Nephron progenitor cell (in vitro differentiated cells): ENCODE results near the gene CDC7.
"Not testable (repeated sequence)": the region's sequence is repeated elsewhere in the genome, so short reads cannot be mapped to it uniquely, and the experiment has no call there.

ENCODE experiments used
- DNase-seq: peaks from one replicate; pipeline ENCODE4 v3.0.0; 2021
- H3K27ac Mint-ChIP-seq: 2 replicates; pipeline ENCODE4 v1.8.0; 2021; ENCODE audit warnings: mild to moderate bottlenecking, moderate library complexity, mixed read lengths
- H3K27me3 Mint-ChIP-seq: 2 replicates; pipeline ENCODE4 v1.8.0; 2021; ENCODE audit warnings: mild to moderate bottlenecking, low read depth, mixed read lengths; ENCODE audit not compliant: poor library complexity
- H3K36me3 Mint-ChIP-seq: 2 replicates; pipeline ENCODE4 v1.8.0; 2021; ENCODE audit warnings: low read depth, mixed read lengths
- H3K4me1 Mint-ChIP-seq: 2 replicates; pipeline ENCODE4 v1.8.0; 2021; ENCODE audit warnings: mixed read lengths
- H3K4me3 Mint-ChIP-seq: 2 replicates; pipeline ENCODE4 v1.8.0; 2021; ENCODE audit warnings: mild to moderate bottlenecking, moderate library complexity, mixed read lengths
- H3K9me3 Mint-ChIP-seq: 2 replicates; pipeline ENCODE4 v1.8.0; 2021; ENCODE audit warnings: mild to moderate bottlenecking, moderate library complexity, mixed read lengths
- CTCF ChIP-seq: fragments of 200-600 bp; sonication (generic); IDR thresholded peaks from 2 replicates; pipeline ENCODE4 v1.5.0; 2021; ENCODE audit warnings: antibody characterized with exemption

The CDC7 gene

GRCh38 chr1:91500756-91501522 lies at the start of gene CDC7:
Gene CDC7 (plus strand): TSS chr1:91500851. CDS start chr1:91501717, 866 bp downstream.
- Mint-ChIP-seq H3K9me3 (no peaks in the 10 kb centered on the region), H3K4me3 (no peak within 1 kb of the TSS), H3K27ac (no peak within 1 kb of the TSS), H3K36me3 (peaks cover 4% of the 10 kb centered on the region), H3K4me1 (peaks cover 28% of the 10 kb centered on the region), H3K27me3 (peaks cover 4% of the 10 kb centered on the region)
- TF ChIP-seq CTCF = peak; percentile 63
- peak; percentile 95 for DNase-seq

GRCh38 chr1:91454136-91454535 lies 46.5 kb upstream of the CDC7 start:
- H3K27me3 Mint-ChIP-seq = no peaks in the 10 kb centered on the region
- no peak overlapping the region for H3K4me3 Mint-ChIP-seq
- no peak for TF ChIP-seq CTCF
- no peaks in the 10 kb centered on the region for H3K4me1 Mint-ChIP-seq
- H3K9me3 Mint-ChIP-seq = no peaks in the 10 kb centered on the region
- no peaks in the 10 kb centered on the region for H3K36me3 Mint-ChIP-seq
- no peak for DNase-seq
- H3K27ac Mint-ChIP-seq = no peak overlapping the region

GRCh38 chr1:91455334-91455733 lies 45.3 kb upstream of the CDC7 start:
- TF ChIP-seq CTCF = no peak
- Mint-ChIP-seq H3K4me3 (no peak overlapping the region), H3K9me3 (no peaks in the 10 kb centered on the region), H3K27me3 (no peaks in the 10 kb centered on the region), H3K27ac (no peak overlapping the region), H3K36me3 (no peaks in the 10 kb centered on the region), H3K4me1 (no peaks in the 10 kb centered on the region)
- DNase-seq = no peak

- Mint-ChIP-seq H3K27me3 (no peaks in the 10 kb centered on the region), H3K27ac (no peak overlapping the region), H3K9me3 (no peaks in the 10 kb centered on the region), H3K4me3 (no peak overlapping the region), H3K4me1 (no peaks in the 10 kb centered on the region), H3K36me3 (no peaks in the 10 kb centered on the region)
- TF ChIP-seq CTCF = no peak
- DNase-seq = no peak
These were observed 44.8 kb upstream of the CDC7 start for GRCh38 chr1:91455896-91456295.

DNA sequence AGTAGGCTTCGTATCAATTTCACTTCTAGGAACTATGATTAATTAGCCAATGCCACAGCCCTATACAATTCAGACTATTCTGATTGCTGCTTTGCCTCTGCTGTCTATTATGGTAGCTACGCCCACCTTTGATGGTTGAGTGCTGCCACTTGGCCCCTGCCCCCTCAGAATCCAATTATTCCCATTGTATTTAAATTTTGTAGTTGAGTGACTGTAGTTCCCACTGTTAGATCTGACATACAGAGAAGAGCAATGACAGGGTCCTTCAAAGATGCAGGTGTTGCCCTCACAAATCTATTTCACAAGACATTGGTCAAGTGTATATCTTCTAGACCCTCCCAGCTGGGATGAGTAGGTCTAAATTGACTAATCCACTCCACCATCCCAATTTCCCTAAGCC lies 35.3 kb upstream of the CDC7 start:
- not testable (repeated sequence) for H3K27ac Mint-ChIP-seq, H3K4me1 Mint-ChIP-seq, DNase-seq, H3K27me3 Mint-ChIP-seq, H3K36me3 Mint-ChIP-seq, H3K4me3 Mint-ChIP-seq
- peaks cover 41% of the 10 kb centered on the region for H3K9me3 Mint-ChIP-seq

- H3K4me3 Mint-ChIP-seq = no peak overlapping the region
- H3K9me3 Mint-ChIP-seq = no peaks in the 10 kb centered on the region
- H3K36me3 Mint-ChIP-seq = no peaks in the 10 kb centered on the region
- TF ChIP-seq CTCF = no peak
- peaks cover 8% of the 10 kb centered on the region for H3K27me3 Mint-ChIP-seq
- peak overlapping the region; percentile 23 for H3K27ac Mint-ChIP-seq
- no peaks in the 10 kb centered on the region for H3K4me1 Mint-ChIP-seq
- DNase-seq = no peak
These were observed 24.0 kb upstream of the CDC7 start for GRCh38 chr1:91476533-91477217.
